ENCODE results near the gene SNAPC2. TPM values are rescaled to one million over a fixed set of nuclear protein-coding genes. Genes with fewer than 3 reads are reported as not detected.

SNAPC2 gene
- total RNA-seq, 2 donors from 2014 or later, result 13.4 to 15.4 TPM

GRCh38 chr19:7873304-7874075 lies 46.6 kb upstream of the SNAPC2 start:
- no peaks in the 10 kb centered on the region for H3K9me3 ChIP-seq
- no peak for DNase-seq
- H3K27ac ChIP-seq, result no peak overlapping the region
- H3K4me3 ChIP-seq, result no peak overlapping the region
- peaks cover 28% of the 10 kb centered on the region for H3K27me3 ChIP-seq
- intact Hi-C loops (cut with DNase I), result no loop called here
- peaks cover under 1% of the 10 kb centered on the region for H3K4me1 ChIP-seq
- H3K36me3 ChIP-seq, result no peaks in the 10 kb centered on the region
- no peak overlapping the region for H3K9ac ChIP-seq (ENCODE audit: low read depth in 2 of 2, low read length in 2 of 2)
- TF ChIP-seq, protein P1, sequence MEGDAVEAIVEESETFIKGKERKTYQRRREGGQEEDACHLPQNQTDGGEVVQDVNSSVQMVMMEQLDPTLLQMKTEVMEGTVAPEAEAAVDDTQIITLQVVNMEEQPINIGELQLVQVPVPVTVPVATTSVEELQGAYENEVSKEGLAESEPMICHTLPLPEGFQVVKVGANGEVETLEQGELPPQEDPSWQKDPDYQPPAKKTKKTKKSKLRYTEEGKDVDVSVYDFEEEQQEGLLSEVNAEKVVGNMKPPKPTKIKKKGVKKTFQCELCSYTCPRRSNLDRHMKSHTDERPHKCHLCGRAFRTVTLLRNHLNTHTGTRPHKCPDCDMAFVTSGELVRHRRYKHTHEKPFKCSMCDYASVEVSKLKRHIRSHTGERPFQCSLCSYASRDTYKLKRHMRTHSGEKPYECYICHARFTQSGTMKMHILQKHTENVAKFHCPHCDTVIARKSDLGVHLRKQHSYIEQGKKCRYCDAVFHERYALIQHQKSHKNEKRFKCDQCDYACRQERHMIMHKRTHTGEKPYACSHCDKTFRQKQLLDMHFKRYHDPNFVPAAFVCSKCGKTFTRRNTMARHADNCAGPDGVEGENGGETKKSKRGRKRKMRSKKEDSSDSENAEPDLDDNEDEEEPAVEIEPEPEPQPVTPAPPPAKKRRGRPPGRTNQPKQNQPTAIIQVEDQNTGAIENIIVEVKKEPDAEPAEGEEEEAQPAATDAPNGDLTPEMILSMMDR (IDR thresholded peaks at IDR 0.05), result no peak

DNA sequence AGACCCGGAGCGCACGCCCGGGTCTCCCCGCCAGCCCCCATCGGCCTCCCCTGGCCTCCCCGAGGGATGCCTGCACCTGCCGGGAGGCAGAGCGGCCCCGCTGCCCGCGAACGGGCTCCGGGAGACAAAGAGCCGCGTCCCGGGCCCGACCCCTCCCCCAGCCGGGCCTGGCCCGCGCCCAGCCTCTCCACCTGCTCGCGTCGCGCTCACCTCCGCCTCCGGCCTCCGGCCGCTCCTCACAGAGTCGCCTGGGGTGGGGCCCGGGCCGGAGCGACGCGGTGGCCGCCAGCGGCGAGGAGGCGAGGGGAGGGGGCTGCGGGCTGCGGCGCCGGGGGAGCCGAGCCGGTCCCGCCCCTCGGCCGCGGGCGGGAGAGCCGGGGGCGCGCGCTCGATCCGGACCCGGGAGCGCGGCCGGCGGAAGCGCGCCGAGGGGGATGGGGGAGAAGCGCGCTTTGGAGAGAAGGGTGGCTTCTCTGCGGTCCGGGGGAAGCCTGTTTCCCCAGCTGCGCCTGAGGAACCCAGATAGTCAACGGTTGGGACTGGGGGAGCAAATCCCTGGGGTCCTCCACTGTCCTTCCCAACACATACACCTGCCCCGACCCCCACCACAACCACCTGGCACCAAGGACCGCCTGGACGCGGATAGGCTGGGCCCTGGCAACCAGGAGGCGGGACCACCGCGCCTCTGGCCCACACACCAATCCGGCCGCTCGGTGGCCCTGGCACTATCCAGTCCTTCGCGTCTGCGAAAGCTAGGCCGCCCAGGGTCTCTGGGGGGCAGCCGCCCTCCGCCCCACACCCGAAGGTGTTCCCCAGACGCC lies 45.9 kb upstream of the SNAPC2 start, which contains the start of gene PRR36:
PRR36 (minus strand) TSS at position 315 of the 821 bp plus-strand sequence. CDS start 701 bp downstream, outside the sequence.
- no peak for DNase-seq
- Histone ChIP-seq H3K4me3 (no peak within 1 kb of the TSS), H3K27ac (no peak within 1 kb of the TSS), H3K9ac (ENCODE audit: low read depth in 2 of 2, low read length in 2 of 2) (no peak within 1 kb of the TSS), H3K9me3 (no peaks in the 10 kb centered on the region), H3K27me3 (peaks cover 28% of the 10 kb centered on the region), H3K36me3 (no peaks in the 10 kb centered on the region), H3K4me1 (no peaks in the 10 kb centered on the region)
- intact Hi-C loops (cut with DNase I), result no loop called here
- TF ChIP-seq, protein P1 (IDR thresholded peaks at IDR 0.05), result no peak

DNA sequence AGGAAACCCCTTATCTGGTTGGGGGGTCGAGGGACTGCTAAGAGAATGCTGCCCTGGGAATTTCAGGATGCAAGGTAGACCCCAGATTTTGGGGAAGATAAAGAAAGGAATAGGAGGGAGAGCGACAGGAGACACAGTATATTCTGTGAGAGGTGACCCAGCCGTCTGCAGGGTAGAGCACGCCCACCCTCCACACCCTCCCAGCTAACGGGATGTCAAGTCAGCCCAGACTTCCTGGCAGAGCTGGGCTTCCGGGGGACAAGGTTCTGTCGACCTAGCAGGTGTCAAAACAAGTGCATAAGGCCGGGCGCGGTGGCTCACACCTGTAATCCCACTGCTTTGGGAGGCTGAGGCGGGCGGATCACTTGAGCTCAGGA lies 45.3 kb upstream of the SNAPC2 start:
- intact Hi-C loops (cut with DNase I), result no loop called here
- Histone ChIP-seq H3K27me3 (peaks cover 28% of the 10 kb centered on the region), H3K4me1 (no peaks in the 10 kb centered on the region)

GRCh38 chr19:7877249-7877836 lies 42.8 kb upstream of the SNAPC2 start:
- Histone ChIP-seq H3K4me1 (no peaks in the 10 kb centered on the region), H3K36me3 (no peaks in the 10 kb centered on the region), H3K9ac (ENCODE audit: low read depth in 2 of 2, low read length in 2 of 2) (no peak overlapping the region), H3K27me3 (peaks cover 28% of the 10 kb centered on the region), H3K4me3 (no peak overlapping the region), H3K27ac (no peak overlapping the region), H3K9me3 (no peaks in the 10 kb centered on the region)
- intact Hi-C loops (cut with DNase I), result no loop called here
- no peak for DNase-seq
- TF ChIP-seq, protein P1 (IDR thresholded peaks at IDR 0.05), result no peak

More for the DNA sequence above, 45.3 kb upstream of the SNAPC2 start:
- Histone ChIP-seq H3K36me3 (no peaks in the 10 kb centered on the region), H3K9ac (ENCODE audit: low read depth in 2 of 2, low read length in 2 of 2) (no peak overlapping the region), H3K27ac (no peak overlapping the region), H3K9me3 (no peaks in the 10 kb centered on the region), H3K4me3 (no peak overlapping the region)
- no peak for DNase-seq
- TF ChIP-seq, protein P1 (IDR thresholded peaks at IDR 0.05), result no peak

- DNase-seq, result no peak
- H3K27me3 ChIP-seq, result peaks cover 13% of the 10 kb centered on the region
- intact Hi-C loops (cut with DNase I), result no loop called here
- no peaks in the 10 kb centered on the region for H3K4me1 ChIP-seq
- no peak overlapping the region for H3K4me3 ChIP-seq
- H3K9ac ChIP-seq (ENCODE audit: low read depth in 2 of 2, low read length in 2 of 2), result no peak overlapping the region
- H3K9me3 ChIP-seq, result no peaks in the 10 kb centered on the region
- no peaks in the 10 kb centered on the region for H3K36me3 ChIP-seq
- TF ChIP-seq, protein P1 (IDR thresholded peaks at IDR 0.05), result no peak
- H3K27ac ChIP-seq, result no peak overlapping the region
These were observed 40.9 kb upstream of the SNAPC2 start for GRCh38 chr19:7879111-7879807.

Data from colonic mucosa (tissue), 4 donors.